ENCODE data around the gene NR2E1. TPM values are rescaled to one million over a fixed set of nuclear protein-coding genes. Genes with fewer than 3 reads are reported as not detected.

NR2E1 gene
- polyA plus RNA-seq, 1 donor from 2014 or later, result not detected

DNA sequence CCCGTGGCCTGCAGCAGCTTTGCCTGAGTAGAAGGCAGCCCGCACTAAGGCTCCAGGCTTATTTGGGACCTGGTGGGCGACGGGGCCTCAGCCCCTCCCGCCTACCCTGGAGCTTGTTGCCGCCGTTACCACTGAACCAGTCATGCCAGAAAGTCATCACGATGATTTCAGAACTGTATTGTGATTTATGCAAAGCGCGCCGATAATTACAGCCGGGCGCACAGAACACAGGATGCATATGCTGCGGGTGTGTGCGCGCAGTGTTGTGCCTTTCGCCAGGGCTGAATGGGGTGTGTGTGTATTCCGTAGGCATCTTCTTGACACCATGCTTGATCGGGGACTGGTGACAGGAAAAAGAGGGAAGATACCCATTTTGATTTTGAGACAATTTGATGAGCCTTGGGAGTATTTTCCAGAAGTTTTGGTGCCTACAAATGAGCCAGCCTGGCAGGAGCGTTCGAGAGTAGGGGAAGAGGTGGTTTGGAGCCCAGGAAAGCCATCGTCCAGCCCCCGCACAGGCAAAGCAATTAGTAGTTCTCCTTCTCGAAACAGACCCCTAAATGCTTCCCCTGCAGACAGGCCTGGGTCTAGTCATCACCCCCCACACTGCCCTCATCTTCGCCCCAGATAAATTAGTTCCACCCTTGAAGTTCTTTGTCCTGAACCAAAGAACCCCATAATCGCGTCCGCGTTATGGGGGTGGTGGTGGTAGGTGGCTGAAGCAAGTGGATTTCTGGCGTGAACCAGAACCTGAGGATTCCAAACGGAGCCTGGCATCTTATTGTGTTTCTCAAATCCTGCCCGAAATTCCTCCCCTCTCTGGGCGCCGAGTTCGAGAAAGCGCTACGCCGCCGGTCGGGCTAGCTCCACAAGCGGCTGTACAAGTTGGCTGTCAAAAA is 1.9 kb upstream of the NR2E1 start:
- Mint-ChIP-seq H3K4me1 (peaks cover 17 to 28% (median 23%) of the 10 kb centered on the region in 3 donors), H3K36me3 (peaks cover 5% of the 10 kb centered on the region), H3K4me3 (peak overlapping the region in 3 of 4 donors; percentile 12 to 85 (median 54)), H3K27me3 (peaks cover 88% of the 10 kb centered on the region), H3K9me3 (peaks cover 0 to 12% (median 3%) of the 10 kb centered on the region in 3 donors), H3K27ac (peak overlapping the region; percentile 90 to 94 (median 93))

DNA sequence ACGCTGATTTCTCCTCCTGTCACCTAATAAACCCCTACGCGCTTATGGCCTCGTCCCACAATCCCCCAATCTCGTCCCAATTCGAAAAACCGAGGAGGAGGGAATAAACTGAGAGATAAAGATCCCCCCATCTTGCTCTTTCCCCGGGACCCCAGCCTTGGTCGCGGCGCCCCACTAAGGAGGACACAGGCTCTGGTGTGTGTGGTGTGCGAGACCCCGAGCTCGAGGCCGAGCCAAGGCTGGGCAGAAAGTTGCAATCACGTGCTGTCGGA is 1.3 kb upstream of the NR2E1 start:
- H3K27me3 Mint-ChIP-seq, result peaks cover 88% of the 10 kb centered on the region
- peaks cover 17 to 28% (median 23%) of the 10 kb centered on the region in 3 donors for H3K4me1 Mint-ChIP-seq
- H3K36me3 Mint-ChIP-seq, result peaks cover 5% of the 10 kb centered on the region
- H3K9me3 Mint-ChIP-seq, result peaks cover 0 to 15% (median 3%) of the 10 kb centered on the region in 3 donors
- peak overlapping the region in 2 of 4 donors; percentile 57 to 85 for H3K4me3 Mint-ChIP-seq
- H3K27ac Mint-ChIP-seq, result peak overlapping the region; percentile 84 to 93 (median 90)

DNA sequence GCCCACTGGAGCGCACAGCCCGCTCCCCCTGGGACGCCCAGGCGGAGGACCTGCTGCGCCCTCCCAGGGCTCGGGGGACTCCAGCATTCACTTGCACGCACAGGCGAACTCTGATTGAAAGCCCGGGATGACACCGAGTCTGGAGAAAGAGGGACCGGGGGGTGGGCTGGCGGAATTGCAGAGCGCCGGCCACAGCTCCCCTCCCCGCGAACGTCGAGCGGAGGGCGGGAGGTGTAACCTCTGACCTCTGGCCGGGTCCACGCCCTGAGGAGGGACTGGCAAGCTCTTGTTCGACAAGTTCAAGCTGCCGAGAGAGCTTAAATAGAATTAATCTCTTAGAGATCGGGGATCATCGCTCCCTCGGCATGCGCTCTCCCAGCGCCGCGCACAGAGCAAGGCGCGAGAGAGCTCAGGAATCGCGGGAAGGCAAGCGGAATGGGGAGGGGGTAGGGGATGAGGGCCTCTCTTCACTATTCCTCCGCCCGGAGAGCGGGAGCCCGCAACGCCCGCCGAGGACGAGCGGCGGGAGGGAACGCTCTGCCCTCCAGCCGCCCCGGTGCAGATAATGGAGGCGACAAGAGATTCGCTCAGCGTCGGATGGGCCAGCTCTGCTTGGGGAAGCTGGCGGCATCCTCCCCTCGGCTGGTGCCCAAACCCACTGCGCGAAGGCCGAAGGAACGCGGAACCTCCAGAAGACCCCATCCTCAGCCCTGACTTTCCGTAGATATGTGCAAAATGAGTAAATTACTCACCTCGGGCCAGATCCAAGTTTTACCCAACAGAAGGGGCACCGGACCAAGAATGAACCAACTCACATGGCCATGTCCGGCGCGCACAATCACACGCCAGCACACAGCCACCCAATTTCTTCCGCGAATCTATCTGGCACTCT is 761 bp upstream of the NR2E1 start:
- Mint-ChIP-seq H3K9me3 (peaks cover 0 to 15% (median 3%) of the 10 kb centered on the region in 3 donors), H3K36me3 (peaks cover 3% of the 10 kb centered on the region), H3K4me1 (peaks cover 17 to 28% (median 23%) of the 10 kb centered on the region in 3 donors), H3K27ac (peak overlapping the region; percentile 90 to 94 (median 93)), H3K4me3 (peak overlapping the region in 3 of 4 donors; percentile 83 to 86 (median 85)), H3K27me3 (peaks cover 84% of the 10 kb centered on the region)

DNA sequence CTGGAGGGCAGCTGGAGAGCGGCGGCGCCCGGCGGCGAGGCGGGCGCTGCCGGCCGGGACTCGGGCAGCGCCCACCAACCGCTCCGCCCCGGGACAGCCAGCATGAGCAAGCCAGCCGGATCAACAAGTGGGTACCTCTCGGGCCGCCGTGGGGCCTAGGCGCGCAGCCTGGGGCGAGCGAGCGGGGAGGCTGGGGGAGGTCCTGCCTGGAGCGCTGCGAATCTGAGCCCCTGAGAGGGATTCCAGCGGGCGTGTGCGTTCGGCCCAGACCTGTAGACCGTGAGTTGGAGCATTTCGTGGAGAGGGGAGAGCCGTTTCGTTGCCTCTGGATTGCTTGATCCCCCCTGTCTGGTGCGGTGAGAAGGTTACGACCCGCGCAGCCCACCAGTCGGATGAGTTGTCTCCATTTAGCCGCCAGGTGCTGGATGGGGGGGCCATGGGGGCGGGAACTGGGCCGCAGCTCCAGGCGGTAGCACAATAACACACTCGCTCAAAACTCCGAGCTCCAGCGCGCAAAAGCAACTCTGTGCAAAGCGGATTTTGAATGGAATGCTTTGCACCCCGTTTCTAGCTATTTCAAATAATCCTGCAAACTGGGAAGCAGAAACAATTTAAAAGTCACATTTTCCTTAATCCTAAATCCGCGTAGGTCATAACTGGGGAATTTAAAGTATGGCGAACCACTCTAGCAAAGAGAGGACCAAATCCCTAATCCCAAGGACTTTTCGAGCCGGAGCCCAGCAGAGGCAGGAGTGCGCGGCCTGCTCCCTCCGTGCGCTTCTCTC is 1.0 kb downstream of the NR2E1 start:
- peaks cover 79% of the 10 kb centered on the region for H3K27me3 Mint-ChIP-seq
- peaks cover 22 to 28% (median 25%) of the 10 kb centered on the region in 3 donors for H3K4me1 Mint-ChIP-seq
- H3K27ac Mint-ChIP-seq, result peak overlapping the region; percentile 88 to 94 (median 93)
- peaks cover 0 to 13% (median 3%) of the 10 kb centered on the region in 3 donors for H3K9me3 Mint-ChIP-seq
- H3K36me3 Mint-ChIP-seq, result peaks cover 3% of the 10 kb centered on the region
- peak overlapping the region; percentile 61 to 86 (median 83) for H3K4me3 Mint-ChIP-seq

DNA sequence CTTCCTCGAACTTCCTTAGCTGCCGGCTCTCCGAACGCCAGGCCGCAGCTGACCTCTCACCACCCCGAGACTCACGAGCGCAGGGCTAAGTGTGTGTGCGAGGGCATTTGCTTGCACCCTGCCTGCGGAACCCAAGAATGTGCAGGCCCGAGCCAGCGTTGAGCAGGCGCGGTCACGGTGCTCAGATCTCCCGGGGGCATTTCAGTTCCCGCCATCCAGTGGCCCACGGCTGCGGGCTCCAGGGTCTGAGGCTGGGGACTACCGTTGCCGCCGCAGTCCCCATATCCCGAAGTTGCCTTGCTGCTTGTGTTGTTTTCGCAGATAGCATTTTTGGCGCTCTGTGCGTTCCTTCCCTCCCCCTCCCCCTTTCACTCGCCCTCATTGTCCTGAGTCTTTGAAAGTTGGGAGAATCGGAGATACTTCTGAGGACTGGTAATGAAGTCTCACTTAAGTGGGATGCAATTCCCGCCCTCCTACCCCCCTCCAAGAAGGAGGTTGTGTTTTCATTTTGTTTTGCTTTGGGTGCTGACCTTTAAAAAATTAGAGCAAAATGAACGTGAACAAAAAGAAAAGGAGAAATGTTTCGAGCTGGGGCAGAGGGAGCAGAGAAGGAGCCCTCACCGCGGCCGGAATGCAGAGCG is 1.7 kb downstream of the NR2E1 start:
- peak overlapping the region; percentile 61 to 86 (median 83) for H3K4me3 Mint-ChIP-seq
- peak overlapping the region; percentile 88 to 94 (median 93) for H3K27ac Mint-ChIP-seq
- H3K4me1 Mint-ChIP-seq, result peaks cover 22 to 34% (median 25%) of the 10 kb centered on the region in 3 donors
- peaks cover 0 to 13% (median 3%) of the 10 kb centered on the region in 3 donors for H3K9me3 Mint-ChIP-seq
- H3K27me3 Mint-ChIP-seq, result peaks cover 79% of the 10 kb centered on the region
- H3K36me3 Mint-ChIP-seq, result peaks cover 3% of the 10 kb centered on the region

DNA sequence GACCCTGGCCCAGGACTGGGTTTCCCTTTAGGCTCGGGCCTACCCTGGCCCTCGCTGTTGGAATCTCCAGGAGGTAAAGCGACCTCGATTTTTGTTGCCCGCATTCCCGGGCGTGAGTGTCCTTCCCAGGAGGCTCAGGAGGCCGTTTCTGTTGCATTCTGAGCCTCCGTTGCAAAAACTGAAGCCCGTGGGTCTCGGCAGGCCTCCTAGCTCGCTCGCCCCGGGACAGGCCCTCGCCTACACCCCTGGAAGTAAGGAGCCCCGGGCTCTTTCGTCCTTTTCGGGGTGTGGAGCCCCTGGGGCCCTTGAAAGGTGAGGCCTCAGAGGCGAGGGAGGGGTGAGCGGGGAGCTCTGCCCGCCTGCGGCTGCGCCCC is 2.3 kb downstream of the NR2E1 start:
- Mint-ChIP-seq H3K36me3 (peaks cover 3% of the 10 kb centered on the region), H3K4me3 (peak overlapping the region; percentile 61 to 86 (median 83)), H3K4me1 (peaks cover 22 to 38% (median 25%) of the 10 kb centered on the region in 3 donors), H3K27ac (peak overlapping the region; percentile 88 to 94 (median 93)), H3K27me3 (peaks cover 79% of the 10 kb centered on the region), H3K9me3 (peaks cover 0 to 13% (median 3%) of the 10 kb centered on the region in 3 donors)

DNA sequence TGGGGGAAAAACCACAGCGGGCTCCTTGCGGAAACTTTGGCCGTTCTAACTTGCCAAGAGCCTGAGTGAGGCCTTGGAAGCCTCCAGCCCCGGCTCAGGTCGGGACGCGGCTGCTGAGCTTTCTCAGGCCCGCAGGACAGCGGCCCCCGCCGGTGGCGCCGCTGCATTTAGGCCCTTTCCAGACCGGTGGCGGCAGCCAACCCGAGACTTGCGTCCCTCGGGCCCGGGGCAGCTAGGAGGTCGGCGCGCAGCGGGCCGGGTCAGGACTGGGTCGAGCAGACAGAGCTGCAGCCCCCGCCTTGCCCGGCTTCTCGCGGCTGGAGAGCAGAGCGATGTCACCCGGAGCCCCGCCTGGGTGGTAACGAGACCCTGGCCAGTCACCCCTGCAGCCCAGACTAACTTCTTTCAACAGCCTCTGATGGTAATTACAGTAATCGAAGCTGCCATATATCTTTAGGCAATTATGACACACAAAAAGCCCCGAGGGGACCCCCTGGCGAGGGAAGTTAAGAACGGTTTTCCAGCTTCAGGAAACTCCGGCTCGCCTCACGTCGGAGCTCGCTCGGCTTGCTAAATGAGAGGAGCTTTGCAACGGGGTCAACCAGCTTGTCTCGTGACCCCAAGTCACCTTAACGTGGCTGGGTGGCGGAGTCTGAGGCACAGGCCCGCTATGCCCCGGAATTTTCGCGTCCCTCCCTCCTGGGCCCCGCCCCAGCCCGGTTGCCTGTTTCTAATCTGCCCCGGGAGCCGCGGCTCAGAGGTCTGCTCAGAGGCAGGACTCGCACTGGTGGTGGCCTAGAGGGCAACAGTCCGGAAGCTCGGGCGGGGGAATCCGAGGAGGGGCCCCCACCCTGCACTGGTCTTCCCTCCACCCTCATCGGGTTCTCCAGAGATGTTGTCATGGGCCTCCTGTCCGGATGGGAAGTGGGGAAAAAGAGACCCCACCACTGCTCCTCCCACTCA is 3.0 kb downstream of the NR2E1 start:
- peaks cover 3% of the 10 kb centered on the region for H3K36me3 Mint-ChIP-seq
- H3K4me3 Mint-ChIP-seq, result peak overlapping the region; percentile 59 to 85 (median 80)
- peaks cover 21 to 34% (median 22%) of the 10 kb centered on the region in 3 donors for H3K4me1 Mint-ChIP-seq
- H3K27me3 Mint-ChIP-seq, result peaks cover 75% of the 10 kb centered on the region
- peak overlapping the region; percentile 39 to 94 (median 93) for H3K27ac Mint-ChIP-seq
- H3K9me3 Mint-ChIP-seq, result peaks cover 0 to 10% (median 3%) of the 10 kb centered on the region in 3 donors

DNA sequence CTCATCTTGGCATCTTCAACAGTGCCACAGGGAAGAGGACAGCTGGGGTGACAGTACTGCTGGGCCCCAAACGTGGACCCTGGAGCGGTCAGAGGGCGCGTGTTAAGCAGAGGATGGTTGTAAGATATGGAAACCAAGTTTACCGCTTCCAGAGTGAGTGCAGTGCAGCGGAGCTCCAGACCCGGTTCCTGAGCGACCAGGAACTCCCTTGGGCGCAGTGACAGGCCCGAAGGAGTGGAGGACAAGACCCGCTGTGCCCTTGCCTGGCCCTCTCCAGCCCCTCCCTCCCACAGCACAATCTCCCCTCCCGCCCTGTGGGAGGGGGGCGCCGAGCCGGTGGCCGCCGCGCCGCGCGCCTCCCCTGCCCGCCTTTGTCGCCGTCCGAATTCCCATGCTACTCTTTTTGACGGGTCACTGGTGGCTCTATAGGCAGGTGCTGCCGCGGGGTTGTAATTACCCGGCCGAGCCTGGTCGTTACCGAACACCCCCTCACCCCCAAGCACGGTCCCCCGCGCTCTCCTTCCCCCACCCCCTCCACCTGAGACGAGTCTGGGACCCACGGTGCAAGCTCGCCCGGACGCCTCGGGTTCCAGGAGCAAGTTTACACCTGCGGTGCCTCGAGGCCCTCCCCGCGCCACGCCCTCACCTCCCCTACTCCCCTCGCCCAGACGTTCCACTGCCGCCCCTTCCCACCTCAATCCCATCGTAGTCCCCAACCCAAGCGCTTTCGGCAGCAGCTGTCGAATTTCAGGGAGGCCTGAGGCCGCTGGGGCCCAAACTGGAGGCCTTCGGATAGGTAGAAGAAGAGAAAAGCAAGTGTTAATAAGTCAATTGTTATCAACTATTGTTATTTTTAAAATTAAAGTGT is 3.9 kb downstream of the NR2E1 start:
- Mint-ChIP-seq H3K27ac (peak overlapping the region; percentile 31 to 93 (median 31)), H3K4me1 (peaks cover 21 to 32% (median 22%) of the 10 kb centered on the region in 3 donors), H3K4me3 (peak overlapping the region; percentile 59 to 85 (median 80)), H3K27me3 (peaks cover 75% of the 10 kb centered on the region), H3K9me3 (peaks cover 0 to 9% (median 3%) of the 10 kb centered on the region in 3 donors), H3K36me3 (peaks cover 3% of the 10 kb centered on the region)

DNA sequence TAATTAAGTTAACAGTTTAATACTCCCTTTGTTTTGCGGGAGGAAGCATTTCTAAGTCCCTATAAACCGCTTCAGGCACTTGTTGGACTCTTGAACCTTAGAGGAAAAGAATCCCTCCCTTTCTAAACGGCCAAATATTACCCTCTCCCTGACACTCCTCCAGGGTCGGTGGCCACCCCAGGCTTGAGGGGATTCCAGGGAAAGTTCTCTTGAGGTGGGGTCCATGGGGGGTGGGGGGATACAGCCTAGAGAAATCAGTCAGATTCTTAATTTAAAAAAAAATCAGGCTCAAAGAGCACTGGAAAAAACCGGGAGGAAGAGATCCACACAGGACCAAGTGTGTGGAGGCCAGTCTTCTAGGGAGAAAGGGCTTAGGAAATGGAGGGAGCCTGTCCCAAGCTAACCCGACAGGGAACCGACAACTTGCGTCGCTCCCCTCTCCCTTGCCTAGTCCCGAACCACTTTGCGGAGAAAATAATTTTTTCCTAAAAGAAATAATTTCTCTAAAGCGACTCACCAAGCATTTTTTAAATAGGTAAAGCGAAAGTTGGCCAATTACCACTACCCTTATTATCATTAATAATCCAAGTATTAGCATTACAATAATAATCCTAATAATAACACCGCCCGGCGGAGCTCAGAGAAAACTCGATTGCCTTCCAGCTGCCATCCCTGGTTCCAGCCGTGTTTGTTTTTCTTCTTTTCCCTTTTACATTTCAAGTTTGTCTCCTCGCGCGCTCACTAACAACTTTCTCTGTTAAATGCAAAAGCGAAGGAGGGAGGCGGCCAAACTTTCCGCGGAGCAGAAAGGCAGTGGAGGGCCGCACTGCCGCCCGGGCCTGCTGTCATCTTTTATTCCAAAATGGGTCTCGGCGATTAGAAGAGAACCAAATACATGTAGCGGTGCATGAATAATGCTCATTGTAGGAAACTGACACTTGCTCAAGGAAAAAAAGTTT is 4.8 kb downstream of the NR2E1 start:
- peaks cover 3% of the 10 kb centered on the region for H3K36me3 Mint-ChIP-seq
- peaks cover 75% of the 10 kb centered on the region for H3K27me3 Mint-ChIP-seq
- peaks cover 17 to 29% (median 22%) of the 10 kb centered on the region in 3 donors for H3K4me1 Mint-ChIP-seq
- peak overlapping the region; percentile 53 to 93 (median 83) for H3K27ac Mint-ChIP-seq
- H3K9me3 Mint-ChIP-seq, result peaks cover 0 to 9% (median under 1%) of the 10 kb centered on the region in 3 donors
- H3K4me3 Mint-ChIP-seq, result peak overlapping the region; percentile 29 to 93 (median 54)

DNA sequence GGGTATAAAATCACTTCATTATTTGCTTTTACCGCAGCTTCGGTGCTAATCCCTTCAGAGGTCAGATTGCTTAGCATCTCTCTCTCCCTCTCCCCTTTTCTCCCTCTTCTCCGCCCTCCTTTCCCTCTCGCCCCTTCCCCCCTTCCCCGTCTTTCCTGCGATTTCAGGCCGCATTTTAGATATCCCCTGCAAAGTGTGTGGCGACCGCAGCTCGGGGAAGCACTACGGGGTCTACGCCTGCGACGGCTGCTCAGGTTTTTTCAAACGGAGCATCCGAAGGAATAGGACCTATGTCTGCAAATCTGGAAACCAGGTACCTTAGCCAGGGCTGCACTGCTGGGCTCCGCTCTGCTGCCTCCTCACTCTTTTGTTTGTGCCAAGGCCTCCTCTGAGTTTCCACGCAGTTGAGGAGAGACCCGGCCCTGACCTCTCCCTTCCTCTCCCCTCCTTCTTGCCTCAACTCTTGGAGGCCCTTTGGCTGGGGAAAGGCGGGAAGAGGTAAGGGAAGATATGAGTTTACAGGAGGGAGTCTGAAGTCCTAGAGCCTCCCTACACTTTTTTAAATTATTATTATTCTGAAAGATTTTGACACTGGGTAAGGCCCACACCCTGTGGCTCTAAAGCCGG is 5.6 kb downstream of the NR2E1 start:
- peak overlapping the region in 3 of 4 donors; percentile 32 to 76 (median 72) for H3K4me3 Mint-ChIP-seq
- peaks cover 13 to 22% (median 22%) of the 10 kb centered on the region in 3 donors for H3K4me1 Mint-ChIP-seq
- peaks cover 75% of the 10 kb centered on the region for H3K27me3 Mint-ChIP-seq
- H3K27ac Mint-ChIP-seq, result peak overlapping the region in 2 of 3 donors; percentile 83 to 93
- peaks cover 0 to 3% (median 0%) of the 10 kb centered on the region in 3 donors for H3K9me3 Mint-ChIP-seq
- H3K36me3 Mint-ChIP-seq, result no peaks in the 10 kb centered on the region
